DMS 273 (cell line): Measurements from ENCODE around the gene PDE12.

ENCODE experiments used
- DNase-seq: peaks from one replicate; lab custom pipeline; 2025; ENCODE audit not compliant: unreplicated experiment; lab: John Stamatoyannopoulos, UW

PDE12 gene

GRCh38 chr3:57555738-57556458 is at the start of gene PDE12:
Gene PDE12, plus strand, starts transcription at chr3:57556274. Its CDS starts 106 bp downstream, at chr3:57556380.
- DNase-seq: peak; percentile 92

GRCh38 chr3:57512166-57512565 is 43.9 kb upstream of the PDE12 start:
- no peak for DNase-seq

- DNase-seq: no peak
These were observed 37.7 kb upstream of the PDE12 start for GRCh38 chr3:57518276-57518915.

- DNase-seq: peak; percentile 62
These were observed 25.9 kb upstream of the PDE12 start for GRCh38 chr3:57530071-57530608.

GRCh38 chr3:57538465-57538864 is 17.6 kb upstream of the PDE12 start:
- DNase-seq: no peak

- peak; percentile 81 for DNase-seq
These were observed 11.6 kb upstream of the PDE12 start, which contains the start of gene DNAH12 for GRCh38 chr3:57544181-57545125. Gene DNAH12, minus strand, starts transcription at chr3:57544344. Its CDS starts 1,474 bp downstream, at chr3:57542870.

- no peak for DNase-seq
These were observed 10.3 kb upstream of the PDE12 start for GRCh38 chr3:57545636-57546268.

GRCh38 chr3:57546616-57547015 is 9.5 kb upstream of the PDE12 start:
- DNase-seq: no peak

GRCh38 chr3:57555306-57555705 is 768 bp upstream of the PDE12 start:
- DNase-seq: peak; percentile 31

- peak; percentile 59 for DNase-seq
These were observed 498 bp downstream of the PDE12 start for GRCh38 chr3:57556459-57557084.

- DNase-seq: peak; percentile 65
These were observed 1.0 kb downstream of the PDE12 start for GRCh38 chr3:57557085-57557537.

GRCh38 chr3:57559526-57559925 is 3.5 kb downstream of the PDE12 start:
- peak; percentile 2 for DNase-seq

GRCh38 chr3:57569859-57570450 is 13.9 kb downstream of the PDE12 start:
- no peak for DNase-seq

- no peak for DNase-seq
These were observed 14.8 kb downstream of the PDE12 start for GRCh38 chr3:57570878-57571277.

GRCh38 chr3:57572096-57572495 is 16.0 kb downstream of the PDE12 start:
- DNase-seq: no peak

GRCh38 chr3:57575966-57576626 is 20.0 kb downstream of the PDE12 start:
- no peak for DNase-seq

GRCh38 chr3:57577801-57578200 is 21.7 kb downstream of the PDE12 start:
- DNase-seq: no peak

GRCh38 chr3:57582474-57583168 is 26.5 kb downstream of the PDE12 start:
- DNase-seq: peak; percentile 14

- DNase-seq: no peak
These were observed 27.5 kb downstream of the PDE12 start for GRCh38 chr3:57583544-57583943.
